Panc1 (cell line): ENCODE data around the gene PLGRKT. TPM values are rescaled to one million over a fixed set of nuclear protein-coding genes. Genes with fewer than 3 reads are reported as not detected.

Source experiments
- ATAC-seq: fragments of 200-7000 bp; cut with Tn5 transposase; 2 replicates; pipeline ENCODE4 v1.9.1; 2020; ENCODE audit warnings: mild to moderate bottlenecking, moderate library complexity
- BruUV-seq: library from RNA; stranded (reverse); fragments of 400-500 nt; replicated peaks from 2 replicates; lab custom pipeline; 2021; lab: Mats Ljungman, UMichigan
- CTCF ChIA-PET: fragments of 300-600 bp; sonication (Branson Sonifier 250); formaldehyde crosslinking; loops from one replicate; lab custom pipeline; 2022; ENCODE audit warnings: antibody characterized with exemption; lab: Charles Lee
- POLR2A ChIA-PET: fragments of 300-600 bp; sonication (Branson Sonifier 250); formaldehyde crosslinking; loops from one replicate; lab custom pipeline; 2022; ENCODE audit warnings: antibody characterized with exemption; lab: Charles Lee
- DNase-seq: peaks from one replicate; pipeline ENCODE4 v3.0.0-alpha.2; 2010; ENCODE audit warnings: low read depth, low spot score
- H3K27ac ChIP-seq: 2 replicates; pipeline ENCODE4 v1.5.1; 2011; ENCODE audit warnings: mild to moderate bottlenecking, low read length, inconsistent platforms
- H3K27me3 ChIP-seq: fragments of 200-500 bp; sonication (Bioruptor generic); 2 replicates; pipeline ENCODE4 v1.6.0; 2014; ENCODE audit warnings: low read length, inconsistent platforms; ENCODE audit not compliant: control insufficient read depth, insufficient read depth
- H3K36me3 ChIP-seq: fragments of 200-500 bp; sonication (Bioruptor generic); 2 replicates; pipeline ENCODE4 v1.5.1; 2014; ENCODE audit warnings: inconsistent platforms, mild to moderate bottlenecking, low read length, moderate library complexity; ENCODE audit not compliant: control insufficient read depth, insufficient read depth
- H3K4me1 ChIP-seq: 2 replicates; pipeline ENCODE4 v1.5.1; 2011; ENCODE audit warnings: inconsistent platforms, mild to moderate bottlenecking, low read length, moderate library complexity; ENCODE audit not compliant: control insufficient read depth, insufficient read depth
- H3K4me3 ChIP-seq, 2 experiments: 2 replicates each; pipeline ENCODE4 v1.5.1; 2011 to 2012; ENCODE audit warnings: low read depth in 2 of 2, low read length in 2 of 2, mild to moderate bottlenecking in 2 of 2, inconsistent platforms in 1 of 2, moderate library complexity in 1 of 2
- H3K9me3 ChIP-seq: fragments of 200-500 bp; sonication (Bioruptor generic); 2 replicates; pipeline ENCODE4 v1.5.1; 2014; ENCODE audit warnings: low read depth, mild to moderate bottlenecking, inconsistent platforms, low read length, moderate library complexity; ENCODE audit not compliant: control insufficient read depth, insufficient read depth
- POLR2AphosphoS5 ChIP-seq: IDR thresholded peaks from 2 replicates; pipeline ENCODE4 v1.6.1; 2012; ENCODE audit warnings: mild to moderate bottlenecking, low read depth, low read length, moderate library complexity
- REST ChIP-seq, 2 experiments: IDR thresholded peaks; 2 replicates each; pipeline ENCODE4 v1.6.1; 2011 to 2012; ENCODE audit warnings: low read depth in 2 of 2, control low read depth in 1 of 2, low read length in 1 of 2, mild to moderate bottlenecking in 1 of 2, moderate library complexity in 1 of 2; ENCODE audit not compliant: insufficient read depth in 1 of 2
- SIN3A ChIP-seq: IDR thresholded peaks from 2 replicates; pipeline ENCODE4 v1.6.1; 2012; ENCODE audit warnings: low read depth, mild to moderate bottlenecking, low read length, moderate library complexity, borderline replicate concordance; ENCODE audit not compliant: insufficient read depth
- TCF7L2 ChIP-seq: IDR thresholded peaks from 2 replicates; pipeline ENCODE4 v1.6.1; 2011; ENCODE audit warnings: mild to moderate bottlenecking, low read depth, low read length, inconsistent platforms
- in situ Hi-C: cut with HindIII; loops from 2 replicates; pipeline ENCODE4 v1.10.0; 2016; ENCODE audit warnings: low sequenced_read_pairs, low pct_unique_long_range_greater_than_20kb
- intact Hi-C: fragments of 100-400 bp; cut with micrococcal nuclease; formaldehyde crosslinking; loops from one replicate; pipeline ENCODE4 v1.10.0; 2022; ENCODE audit not compliant: unreplicated experiment
- total RNA-seq: library from RNA; stranded (reverse); gene quantifications from one replicate; pipeline ENCODE4 v1.2.1, GENCODE V29; 2021; ENCODE audit not compliant: unreplicated experiment
- TF ChIP-seq, protein P1 (sequence below): fragments of 450-650 bp; IDR thresholded peaks from 2 replicates; pipeline ENCODE4 v1.5.1; 2017; ENCODE audit warnings: mild to moderate bottlenecking

Gene PLGRKT
- total RNA-seq, 1 experiment from 2014 or later = 9.3 TPM

GRCh38 chr9:5361326-5362010 lies 76.3 kb downstream of the PLGRKT start:
- in situ Hi-C loops = no loop called here
- CTCF ChIA-PET = no interaction called here

GRCh38 chr9:5360341-5360740 lies 77.4 kb downstream of the PLGRKT start:
- Histone ChIP-seq H3K27ac (no peak overlapping the region), H3K27me3 (no peaks in the 10 kb centered on the region), H3K4me1 (no peaks in the 10 kb centered on the region), H3K4me3 (no peak overlapping the region), H3K9me3 (no peaks in the 10 kb centered on the region), H3K36me3 (no peaks in the 10 kb centered on the region)
- in situ Hi-C loops = no loop called here
- no peak for DNase-seq
- TF ChIP-seq TCF7L2 (no peak), POLR2AphosphoS5 (no peak), SIN3A (no peak), REST (IDR thresholded peaks at IDR 0.05; ENCODE audit: insufficient read depth in 1 of 2, low read depth in 2 of 2, low read length in 1 of 2) (no peak)
- TF ChIP-seq, protein P1, sequence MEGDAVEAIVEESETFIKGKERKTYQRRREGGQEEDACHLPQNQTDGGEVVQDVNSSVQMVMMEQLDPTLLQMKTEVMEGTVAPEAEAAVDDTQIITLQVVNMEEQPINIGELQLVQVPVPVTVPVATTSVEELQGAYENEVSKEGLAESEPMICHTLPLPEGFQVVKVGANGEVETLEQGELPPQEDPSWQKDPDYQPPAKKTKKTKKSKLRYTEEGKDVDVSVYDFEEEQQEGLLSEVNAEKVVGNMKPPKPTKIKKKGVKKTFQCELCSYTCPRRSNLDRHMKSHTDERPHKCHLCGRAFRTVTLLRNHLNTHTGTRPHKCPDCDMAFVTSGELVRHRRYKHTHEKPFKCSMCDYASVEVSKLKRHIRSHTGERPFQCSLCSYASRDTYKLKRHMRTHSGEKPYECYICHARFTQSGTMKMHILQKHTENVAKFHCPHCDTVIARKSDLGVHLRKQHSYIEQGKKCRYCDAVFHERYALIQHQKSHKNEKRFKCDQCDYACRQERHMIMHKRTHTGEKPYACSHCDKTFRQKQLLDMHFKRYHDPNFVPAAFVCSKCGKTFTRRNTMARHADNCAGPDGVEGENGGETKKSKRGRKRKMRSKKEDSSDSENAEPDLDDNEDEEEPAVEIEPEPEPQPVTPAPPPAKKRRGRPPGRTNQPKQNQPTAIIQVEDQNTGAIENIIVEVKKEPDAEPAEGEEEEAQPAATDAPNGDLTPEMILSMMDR = no peak
- ATAC-seq = no peak
- intact Hi-C loops = no loop called here
- CTCF ChIA-PET = no interaction called here
- no TSS peak for BruUV-seq
- POLR2A ChIA-PET = no interaction called here

More at GRCh38 chr9:5361326-5362010, 76.3 kb downstream of the PLGRKT start:
- no TSS peak for BruUV-seq
- H3K27ac ChIP-seq = no peak overlapping the region
- H3K36me3 ChIP-seq = no peaks in the 10 kb centered on the region
- H3K4me1 ChIP-seq = no peaks in the 10 kb centered on the region
- DNase-seq = no peak
- H3K4me3 ChIP-seq = no peak overlapping the region
- no peaks in the 10 kb centered on the region for H3K27me3 ChIP-seq
- no peak for ATAC-seq
- no peak for TF ChIP-seq SIN3A
- intact Hi-C loops = no loop called here
- no peaks in the 10 kb centered on the region for H3K9me3 ChIP-seq
- POLR2A ChIA-PET = no interaction called here

- in situ Hi-C loops = no loop called here
- Histone ChIP-seq H3K4me1 (no peaks in the 10 kb centered on the region), H3K9me3 (no peaks in the 10 kb centered on the region), H3K27me3 (no peaks in the 10 kb centered on the region), H3K4me3 (no peak overlapping the region), H3K27ac (no peak overlapping the region), H3K36me3 (no peaks in the 10 kb centered on the region)
- DNase-seq (no peak), ATAC-seq (no peak)
- BruUV-seq = no TSS peak
- POLR2A ChIA-PET = no interaction called here
- intact Hi-C loops = no loop called here
- CTCF ChIA-PET = no interaction called here
- TF ChIP-seq REST (IDR thresholded peaks at IDR 0.05; ENCODE audit: insufficient read depth in 1 of 2, low read depth in 2 of 2, low read length in 1 of 2) = no peak
- TF ChIP-seq TCF7L2 = no peak
- TF ChIP-seq SIN3A = no peak
- no peak for TF ChIP-seq POLR2AphosphoS5
- TF ChIP-seq, protein P1 = no peak
Measured at GRCh38 chr9:5357431-5358105, 80.2 kb downstream of the PLGRKT start.
